ENCODE data around the gene NENF. TPM values are rescaled to one million over a fixed set of nuclear protein-coding genes. Genes with fewer than 3 reads are reported as not detected.

NENF gene
- total RNA-seq, 2 donors from 2014 or later, result 83.2 to 277 TPM

DNA sequence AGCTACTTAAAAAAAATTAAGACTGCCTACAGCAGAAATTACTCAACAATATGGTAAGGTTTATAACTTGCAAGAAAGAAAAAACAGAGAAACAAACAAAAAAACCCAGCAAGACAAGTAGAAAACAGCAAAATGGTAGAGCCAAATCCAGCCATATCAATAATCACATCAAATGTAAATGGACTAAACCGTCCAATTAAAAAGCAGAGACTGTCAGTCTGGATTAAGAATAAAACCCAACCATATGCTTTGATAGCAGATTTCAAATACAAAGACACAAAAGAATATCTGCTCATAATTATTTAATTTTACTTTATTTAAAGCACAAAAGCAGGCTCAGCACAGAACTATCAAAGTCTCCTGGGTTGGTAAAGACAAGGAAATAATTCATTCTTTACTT is 35.5 kb upstream of the NENF start:
- WGBS, result 98% methylated on average over 1 of the region's 1 CpG
- Histone ChIP-seq H3K27ac (no peak overlapping the region), H3K27me3 (replicated peaks; ENCODE audit: insufficient read depth) (no peaks in the 10 kb centered on the region), H3K9me3 (no peaks in the 10 kb centered on the region), H3K36me3 (no peaks in the 10 kb centered on the region), H3K4me3 (no peak overlapping the region), H3K4me1 (replicated peaks) (no peaks in the 10 kb centered on the region)
- intact Hi-C loops (cut with DNase I), result no loop called here
- no peak for TF ChIP-seq POLR2AphosphoS5 (IDR thresholded peaks at IDR 0.05)
- TF ChIP-seq POLR2A (IDR thresholded peaks at IDR 0.05), result no peak
- TF ChIP-seq, protein P1, sequence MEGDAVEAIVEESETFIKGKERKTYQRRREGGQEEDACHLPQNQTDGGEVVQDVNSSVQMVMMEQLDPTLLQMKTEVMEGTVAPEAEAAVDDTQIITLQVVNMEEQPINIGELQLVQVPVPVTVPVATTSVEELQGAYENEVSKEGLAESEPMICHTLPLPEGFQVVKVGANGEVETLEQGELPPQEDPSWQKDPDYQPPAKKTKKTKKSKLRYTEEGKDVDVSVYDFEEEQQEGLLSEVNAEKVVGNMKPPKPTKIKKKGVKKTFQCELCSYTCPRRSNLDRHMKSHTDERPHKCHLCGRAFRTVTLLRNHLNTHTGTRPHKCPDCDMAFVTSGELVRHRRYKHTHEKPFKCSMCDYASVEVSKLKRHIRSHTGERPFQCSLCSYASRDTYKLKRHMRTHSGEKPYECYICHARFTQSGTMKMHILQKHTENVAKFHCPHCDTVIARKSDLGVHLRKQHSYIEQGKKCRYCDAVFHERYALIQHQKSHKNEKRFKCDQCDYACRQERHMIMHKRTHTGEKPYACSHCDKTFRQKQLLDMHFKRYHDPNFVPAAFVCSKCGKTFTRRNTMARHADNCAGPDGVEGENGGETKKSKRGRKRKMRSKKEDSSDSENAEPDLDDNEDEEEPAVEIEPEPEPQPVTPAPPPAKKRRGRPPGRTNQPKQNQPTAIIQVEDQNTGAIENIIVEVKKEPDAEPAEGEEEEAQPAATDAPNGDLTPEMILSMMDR (IDR thresholded peaks at IDR 0.05), result no peak
- DNase-seq (ENCODE audit: low spot score), result no peak

DNA sequence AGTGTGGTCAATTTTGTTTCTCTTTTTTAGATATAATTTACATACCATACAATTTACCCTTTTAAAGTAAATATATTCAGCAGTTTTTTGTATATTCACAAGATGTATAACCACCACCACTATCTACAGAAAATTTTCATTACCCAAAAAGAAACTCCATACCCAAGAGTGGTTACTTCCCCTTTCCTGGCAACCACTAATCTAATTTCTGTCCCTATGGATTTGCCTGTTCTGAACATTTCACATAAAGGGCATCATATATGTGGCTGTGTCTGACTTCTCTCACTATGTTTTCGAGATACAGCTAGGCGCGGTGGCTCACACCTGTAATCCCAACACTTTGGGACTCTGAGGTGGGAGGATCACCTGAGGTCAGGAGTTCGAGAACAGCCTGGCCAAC is 31.7 kb upstream of the NENF start:
- no peak for DNase-seq (ENCODE audit: low spot score)
- Histone ChIP-seq H3K4me1 (replicated peaks) (no peaks in the 10 kb centered on the region), H3K27me3 (replicated peaks; ENCODE audit: insufficient read depth) (no peaks in the 10 kb centered on the region), H3K9me3 (no peaks in the 10 kb centered on the region), H3K4me3 (no peak overlapping the region), H3K36me3 (no peaks in the 10 kb centered on the region), H3K27ac (no peak overlapping the region)
- 97% methylated on average over 4 of the region's 4 CpGs for WGBS
- TF ChIP-seq POLR2AphosphoS5 (IDR thresholded peaks at IDR 0.05), result no peak
- TF ChIP-seq, protein P1 (IDR thresholded peaks at IDR 0.05), result no peak
- TF ChIP-seq POLR2A (IDR thresholded peaks at IDR 0.05), result no peak
- intact Hi-C loops (cut with DNase I), result no loop called here

DNA sequence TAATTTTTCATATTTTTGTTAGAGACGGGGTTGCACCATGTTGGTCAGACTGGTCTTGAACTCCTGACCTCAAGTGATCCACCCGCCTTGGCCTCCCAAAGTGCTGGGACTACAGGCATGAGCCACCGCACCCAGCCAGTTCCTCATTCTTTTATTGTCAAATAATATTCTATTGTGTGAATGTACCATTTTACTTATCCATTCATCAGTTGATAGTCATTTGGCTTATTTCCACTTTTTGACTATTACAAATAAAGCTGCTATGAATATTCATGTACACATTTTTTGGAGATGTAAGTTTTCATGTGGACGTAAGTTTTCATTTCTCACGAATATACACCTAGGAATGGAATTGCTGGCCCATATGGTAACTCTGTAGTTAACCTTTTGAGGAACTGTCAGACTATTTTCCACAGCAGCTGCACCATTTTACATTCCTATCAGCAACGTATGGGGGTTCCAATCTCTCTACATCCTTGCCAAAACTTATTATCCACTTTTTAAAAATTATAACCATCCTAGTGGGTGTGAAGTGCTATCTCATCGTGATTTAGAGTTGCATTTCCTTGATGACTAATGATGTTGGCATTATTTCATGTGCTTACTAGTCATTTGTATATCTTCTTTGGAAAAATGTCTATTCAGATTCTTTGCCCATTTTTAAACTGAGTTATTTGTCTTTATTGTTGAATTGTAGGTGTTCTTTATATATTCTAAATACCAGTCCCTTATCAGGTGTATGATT is 30.7 kb upstream of the NENF start:
- H3K4me1 ChIP-seq (replicated peaks), result no peaks in the 10 kb centered on the region
- H3K27me3 ChIP-seq (replicated peaks; ENCODE audit: insufficient read depth), result no peaks in the 10 kb centered on the region
- intact Hi-C loops (cut with DNase I), result no loop called here
- DNase-seq (ENCODE audit: low spot score), result no peak
- H3K36me3 ChIP-seq, result no peaks in the 10 kb centered on the region
- no peak overlapping the region for H3K4me3 ChIP-seq
- H3K27ac ChIP-seq, result no peak overlapping the region
- 87% methylated on average over 7 of the region's 7 CpGs for WGBS
- no peaks in the 10 kb centered on the region for H3K9me3 ChIP-seq
- TF ChIP-seq, protein P1 (IDR thresholded peaks at IDR 0.05), result no peak
- TF ChIP-seq POLR2A (IDR thresholded peaks at IDR 0.05), result no peak
- TF ChIP-seq POLR2AphosphoS5 (IDR thresholded peaks at IDR 0.05), result no peak

DNA sequence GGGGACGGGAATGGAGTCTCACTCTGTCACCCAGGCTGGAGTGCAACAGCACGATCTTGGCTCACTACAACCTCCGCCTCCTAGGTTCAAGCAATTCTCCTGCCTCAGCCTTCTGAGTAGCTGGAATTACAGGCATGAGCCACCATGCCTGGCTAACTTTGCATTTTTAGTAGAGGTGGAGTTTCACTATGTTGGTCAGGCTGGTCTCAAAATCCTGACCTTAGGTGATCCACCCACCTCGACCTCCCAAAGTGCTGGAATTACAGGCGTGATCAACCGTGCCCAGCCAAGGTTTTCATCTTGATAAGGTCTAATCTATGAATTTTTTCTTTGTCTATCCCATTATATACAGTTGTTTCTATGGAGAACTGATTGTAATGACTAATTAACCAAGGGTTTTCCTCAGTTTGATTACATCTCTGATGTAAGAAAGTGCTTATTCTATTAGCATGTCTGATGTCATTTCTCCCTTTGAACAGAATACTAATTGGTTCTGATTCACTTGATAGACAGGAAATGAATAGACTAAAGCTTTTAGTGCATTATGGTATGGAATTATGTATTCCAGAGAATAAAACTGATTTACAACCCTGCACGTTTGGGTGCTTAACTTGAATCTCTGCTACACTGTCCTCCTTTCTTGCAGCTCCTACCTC is 29.9 kb upstream of the NENF start:
- 88% methylated on average over 7 of the region's 7 CpGs for whole genome bisulfite sequencing

More for the DNA sequence above, 29.9 kb upstream of the NENF start:
- H3K9me3 ChIP-seq, result no peaks in the 10 kb centered on the region
- DNase-seq (ENCODE audit: low spot score), result no peak
- no peaks in the 10 kb centered on the region for H3K4me1 ChIP-seq (replicated peaks)
- no peaks in the 10 kb centered on the region for H3K27me3 ChIP-seq (replicated peaks; ENCODE audit: insufficient read depth)
- TF ChIP-seq, protein P1 (IDR thresholded peaks at IDR 0.05), result no peak
- TF ChIP-seq POLR2A (IDR thresholded peaks at IDR 0.05) (no peak), POLR2AphosphoS5 (IDR thresholded peaks at IDR 0.05) (no peak)
- H3K36me3 ChIP-seq, result no peaks in the 10 kb centered on the region
- H3K4me3 ChIP-seq, result no peak overlapping the region
- no peak overlapping the region for H3K27ac ChIP-seq
- intact Hi-C loops (cut with DNase I), result no loop called here
